Spleen (tissue), 11 donors: Measurements from ENCODE around the gene FARP1. TPM values are rescaled to one million over a fixed set of nuclear protein-coding genes. Genes with fewer than 3 reads are reported as not detected.

Experiments
- DNase-seq: peaks from one replicate; pipeline ENCODE4 v3.0.0-alpha.2; 2020
- H3K27ac ChIP-seq, 8 donors: fragments of 200-600 bp; sonication (generic) in 7 of 8; 1 replicate in 4 of 8; 2 replicates in 4 of 8; pipeline versions ENCODE4 v1.5.0 to v1.8.0; 2016 to 2021; ENCODE audit warnings: inconsistent platforms in 4 of 8, mild to moderate bottlenecking in 4 of 8, moderate library complexity in 1 of 8
- H3K27me3 ChIP-seq, 7 donors: fragments of 200-600 bp; sonication (generic) in 6 of 7; replicated peaks in 1 of 7; 1 replicate in 4 of 7; 2 replicates in 3 of 7; pipeline versions ENCODE4 v1.5.0 to v1.8.0; 2016 to 2021; ENCODE audit warnings: inconsistent platforms in 3 of 7, mild to moderate bottlenecking in 1 of 7
- H3K36me3 ChIP-seq, 6 donors: fragments of 200-600 bp; sonication (generic) in 5 of 6; 1 replicate in 4 of 6; 2 replicates in 2 of 6; pipeline versions ENCODE4 v1.5.0 to v1.8.0; 2016 to 2021; ENCODE audit warnings: inconsistent platforms in 2 of 6
- H3K4me1 ChIP-seq, 6 donors: fragments of 200-600 bp; sonication (generic) in 5 of 6; 1 replicate in 3 of 6; 2 replicates in 3 of 6; pipeline versions ENCODE4 v1.5.0 to v1.8.0; 2016 to 2021; ENCODE audit warnings: inconsistent platforms in 3 of 6
- H3K4me3 ChIP-seq, 8 donors: fragments of 200-600 bp; sonication (generic) in 7 of 8; 1 replicate in 4 of 8; 2 replicates in 4 of 8; pipeline versions ENCODE4 v1.5.0 to v1.8.0; 2016 to 2021; ENCODE audit warnings: inconsistent platforms in 4 of 8, mild to moderate bottlenecking in 4 of 8, moderate library complexity in 2 of 8
- H3K9me3 ChIP-seq, 8 donors: fragments of 200-600 bp; sonication (generic) in 7 of 8; 1 replicate in 4 of 8; 2 replicates in 4 of 8; pipeline versions ENCODE4 v1.5.0 to v1.8.0; 2016 to 2021; ENCODE audit warnings: inconsistent platforms in 4 of 8
- CTCF ChIP-seq, 11 experiments: fragments of 200-600 bp in 7 of 11; fragments of 450-650 bp in 4 of 11; sonication (generic) in 4 of 11; IDR thresholded peaks in 8 of 11; conservative IDR thresholded peaks in 3 of 11; 1 replicate in 7 of 11; 2 replicates in 4 of 11; pipeline versions ENCODE4 v1.4.0 to v1.8.0; 2016 to 2021; ENCODE audit warnings: antibody characterized with exemption in 11 of 11, inconsistent platforms in 4 of 11, mild to moderate bottlenecking in 1 of 11
- POLR2A ChIP-seq, 3 donors: fragments of 450-650 bp; IDR thresholded peaks; one replicate each; pipeline ENCODE4 v1.5.1; 2017; ENCODE audit warnings: antibody characterized with exemption in 3 of 3, mild to moderate bottlenecking in 1 of 3
- POLR2AphosphoS5 ChIP-seq, 3 donors: sonication (generic); formaldehyde crosslinking; IDR thresholded peaks; one replicate each; pipeline ENCODE4 v1.5.1; 2017; ENCODE audit warnings: antibody characterized with exemption in 3 of 3
- WGBS, 5 donors: extraction: QIAGEN DNeasy Blood & Tissue Kit in 3 of 5; methylation state at CpG; one replicate each; pipeline versions ENCODE4 v1.1.5 to v1.1.7; 2013 to 2018; 5-methylcytosine and 5-hydroxymethylcytosine counted together
- intact Hi-C: fragments of 100-400 bp; cut with DNase I; formaldehyde crosslinking; loops from one replicate; pipeline ENCODE4 v1.15.0; 2023; ENCODE audit warnings: low total_unique reads
- polyA plus RNA-seq, 3 donors: library from polyadenylated mRNA; stranded (reverse); fragments of 200-250 nt; gene quantifications; one replicate each; pipeline ENCODE4 v1.2.1, GENCODE V29; 2013
- total RNA-seq, 7 donors: library from RNA; depleted of rRNA in 3 of 7; stranded (reverse); fragments of >200 nt in 3 of 7; fragmentation: NEBNext Ultra II Directional in 4 of 7; extraction: Animal tissue kit (Norgen Biotek cat#: 25700) in 4 of 7; gene quantifications; one replicate each; pipeline versions ENCODE4 v1.1.0 to v1.2.1, GENCODE V29; 2016 to 2021
- donor health status: healthy with polysubstance abuse.
- donor health status: DM: no; HTN: no; CAD: no; lungs with moderate emphysema.
- donor health status: DM: no; HTN: no; CAD: no.
- donor health status: Bipolar disorder and iron deficiency.
- donor health status: healthy.
- donor health status: DM: no; HTN: no; CAD: no.
- donor health status: DM: yes; HTN: yes; CAD: no.

The FARP1 gene
- total and polyA plus RNA-seq, 10 donors: 3.7 to 60.9 (median 33.0) TPM

GRCh38 chr13:98459171-98459681, 316.3 kb downstream of the FARP1 start:
- Histone ChIP-seq H3K4me3 (no peak overlapping the region), H3K27me3 (no peaks in the 10 kb centered on the region), H3K27ac (no peak overlapping the region), H3K4me1 (peaks cover 0 to 19% (median 2%) of the 10 kb centered on the region in 6 donors), H3K36me3 (peaks cover 0 to 100% (median 80%) of the 10 kb centered on the region in 6 donors), H3K9me3 (no peaks in the 10 kb centered on the region)
- DNase-seq: no peak
- no peak for TF ChIP-seq CTCF (IDR thresholded peaks at IDR 0.05 in 8 of 11, conservative IDR thresholded peaks at IDR 0.05 in 3 of 11)
- no peak for TF ChIP-seq POLR2A (IDR thresholded peaks at IDR 0.05)
- no peak for TF ChIP-seq POLR2AphosphoS5 (IDR thresholded peaks at IDR 0.05)
- WGBS, 5 donors: 80 to 97% (median 95%) methylated on average over 5 to 18 of the region's 18 CpGs
- intact Hi-C loops: no loop called here

GRCh38 chr13:98459721-98460370, 317.0 kb downstream of the FARP1 start:
- Histone ChIP-seq H3K4me3 (no peak overlapping the region), H3K4me1 (peaks cover 0 to 12% (median under 1%) of the 10 kb centered on the region in 6 donors), H3K27ac (no peak overlapping the region), H3K36me3 (peaks cover 0 to 100% (median 85%) of the 10 kb centered on the region in 6 donors), H3K9me3 (no peaks in the 10 kb centered on the region), H3K27me3 (no peaks in the 10 kb centered on the region)
- no peak for TF ChIP-seq POLR2AphosphoS5 (IDR thresholded peaks at IDR 0.05)
- TF ChIP-seq POLR2A (IDR thresholded peaks at IDR 0.05): no peak
- TF ChIP-seq CTCF (IDR thresholded peaks at IDR 0.05 in 8 of 11, conservative IDR thresholded peaks at IDR 0.05 in 3 of 11): no peak
- WGBS, 5 donors: 95 to 96% (median 96%) methylated on average over 12 to 13 of the region's 13 CpGs
- intact Hi-C loops: no loop called here
- no peak for DNase-seq

- TF ChIP-seq POLR2A (IDR thresholded peaks at IDR 0.05) (no peak), POLR2AphosphoS5 (IDR thresholded peaks at IDR 0.05) (no peak), CTCF (IDR thresholded peaks at IDR 0.05 in 8 of 11, conservative IDR thresholded peaks at IDR 0.05 in 3 of 11) (no peak)
- Histone ChIP-seq H3K4me1 (peaks cover 0 to 9% (median 0%) of the 10 kb centered on the region in 6 donors), H3K9me3 (no peaks in the 10 kb centered on the region), H3K36me3 (peaks cover 0 to 100% (median 90%) of the 10 kb centered on the region in 6 donors), H3K4me3 (no peak overlapping the region), H3K27me3 (no peaks in the 10 kb centered on the region), H3K27ac (no peak overlapping the region)
- intact Hi-C loops: no loop called here
- 83 to 91% (median 87%) methylated on average over 13 of the region's 13 CpGs for WGBS, 5 donors
- DNase-seq: no peak
Observed at GRCh38 chr13:98460516-98460915, 317.6 kb downstream of the FARP1 start.

GRCh38 chr13:98461486-98462240, 318.8 kb downstream of the FARP1 start:
- H3K27ac ChIP-seq: no peak overlapping the region
- no peaks in the 10 kb centered on the region for H3K27me3 ChIP-seq
- 86 to 89% (median 88%) methylated on average over 15 to 16 of the region's 16 CpGs for WGBS, 5 donors
- H3K9me3 ChIP-seq: no peaks in the 10 kb centered on the region
- no peak overlapping the region for H3K4me3 ChIP-seq
- DNase-seq: no peak
- no peak for TF ChIP-seq POLR2A (IDR thresholded peaks at IDR 0.05)
- TF ChIP-seq POLR2AphosphoS5 (IDR thresholded peaks at IDR 0.05): no peak
- TF ChIP-seq CTCF (IDR thresholded peaks at IDR 0.05 in 8 of 11, conservative IDR thresholded peaks at IDR 0.05 in 3 of 11): no peak
- H3K4me1 ChIP-seq: peaks cover 0 to 9% (median 0%) of the 10 kb centered on the region in 6 donors
- peaks cover 0 to 100% (median 88%) of the 10 kb centered on the region in 6 donors for H3K36me3 ChIP-seq
- intact Hi-C loops: no loop called here
